GM18861 (cell line): ENCODE data around the gene DAPP1.
A peak's percentile ranks its signal among the peaks of the same experiment; 100 is the strongest.
"Not testable (repeated sequence)": the region's sequence is repeated elsewhere in the genome, so short reads cannot be mapped to it uniquely, and the experiment has no call there.

Experiments used
- ATAC-seq: cut with Tn5 transposase; IDR thresholded peaks from one replicate; pipeline ENCODE4 v1.9.1; 2021; ENCODE audit not compliant: unreplicated experiment

DAPP1 gene

DNA sequence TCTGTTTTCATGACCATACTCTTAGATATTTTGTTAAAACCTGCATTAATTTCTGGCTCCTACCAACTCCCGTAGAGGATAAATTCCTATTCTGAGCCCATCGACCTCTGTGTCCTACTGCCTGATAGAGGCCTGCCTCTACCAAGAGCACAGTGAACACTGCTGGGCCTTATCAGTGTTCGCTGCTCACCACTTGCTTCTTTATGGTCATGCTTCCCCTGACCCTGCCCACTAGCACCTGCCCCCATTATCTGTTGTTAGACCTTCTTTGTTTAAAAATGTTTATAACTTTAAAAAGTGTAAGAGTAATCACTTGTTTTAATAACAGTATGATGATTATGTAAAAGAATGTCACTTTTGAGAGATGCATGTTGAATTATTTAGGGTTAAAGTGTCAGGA is 6.1 kb downstream of the DAPP1 start:
- ATAC-seq = no peak

DNA sequence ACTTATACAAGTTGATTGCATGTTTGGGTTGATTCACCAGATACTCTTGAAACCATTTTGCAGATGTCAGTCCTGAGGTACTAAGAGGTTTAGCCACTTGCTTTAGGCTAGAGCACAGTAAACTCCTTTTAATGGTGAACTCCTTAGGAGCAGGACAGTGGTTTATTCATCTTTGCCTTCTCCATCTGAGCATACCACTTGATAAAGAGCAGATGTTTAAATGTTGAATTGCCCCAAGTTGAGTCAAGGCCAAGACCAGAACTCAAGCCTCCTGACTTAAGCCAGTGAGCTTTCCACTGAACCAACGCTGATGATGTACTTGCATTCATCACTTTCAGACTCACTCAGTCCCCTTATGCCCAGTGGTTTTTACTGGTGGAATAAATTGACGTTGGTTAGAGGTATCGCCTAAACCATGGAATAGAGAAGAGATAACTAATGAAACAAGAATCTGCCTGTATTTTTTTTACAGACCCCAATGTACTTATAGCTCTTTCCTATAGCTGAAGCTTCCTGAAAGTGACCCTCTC is 7.5 kb downstream of the DAPP1 start:
- ATAC-seq = no peak

GRCh38 chr4:99825272-99825671 is 8.6 kb downstream of the DAPP1 start:
- ATAC-seq = no peak

DNA sequence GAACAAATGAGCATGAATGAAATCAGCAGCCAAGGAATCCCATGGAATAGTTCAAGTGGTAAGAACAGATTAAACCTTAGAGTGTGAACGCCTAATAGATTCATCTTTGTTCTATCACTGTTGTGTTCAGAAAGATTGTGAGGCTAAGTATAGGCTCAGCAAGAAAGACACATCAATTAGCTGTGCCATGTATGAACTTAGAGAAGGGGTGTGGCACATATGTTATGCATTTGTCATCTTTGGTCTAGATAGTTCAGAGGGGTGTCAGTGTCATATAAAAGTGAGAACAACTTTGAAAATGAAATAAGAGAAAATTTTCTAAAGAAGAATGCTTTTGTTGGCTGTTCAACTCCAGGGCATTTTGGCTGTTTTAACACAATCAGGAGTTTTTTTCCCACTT is 9.4 kb downstream of the DAPP1 start:
- ATAC-seq = no peak

GRCh38 chr4:99827454-99827853 is 10.8 kb downstream of the DAPP1 start:
- ATAC-seq = no peak

DNA sequence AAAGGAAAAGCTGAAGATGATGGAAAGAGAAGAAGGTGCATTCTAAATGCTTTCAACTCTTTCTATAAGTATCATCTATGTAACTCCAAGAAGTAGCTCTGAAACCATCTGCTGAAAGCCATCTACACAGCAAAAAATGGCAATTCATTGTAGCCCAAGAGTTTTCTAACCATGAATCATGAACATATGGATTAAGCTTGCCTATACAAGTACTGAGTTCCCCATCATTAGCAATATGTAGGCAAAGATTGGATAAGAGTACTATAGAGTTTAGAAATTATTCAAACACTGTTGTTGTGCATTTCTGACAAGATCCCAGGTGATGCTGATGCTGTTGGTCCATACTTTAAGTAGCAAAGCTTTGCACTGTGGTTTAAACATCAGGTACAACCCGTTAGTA is 11.2 kb downstream of the DAPP1 start:
- ATAC-seq = no peak

DNA sequence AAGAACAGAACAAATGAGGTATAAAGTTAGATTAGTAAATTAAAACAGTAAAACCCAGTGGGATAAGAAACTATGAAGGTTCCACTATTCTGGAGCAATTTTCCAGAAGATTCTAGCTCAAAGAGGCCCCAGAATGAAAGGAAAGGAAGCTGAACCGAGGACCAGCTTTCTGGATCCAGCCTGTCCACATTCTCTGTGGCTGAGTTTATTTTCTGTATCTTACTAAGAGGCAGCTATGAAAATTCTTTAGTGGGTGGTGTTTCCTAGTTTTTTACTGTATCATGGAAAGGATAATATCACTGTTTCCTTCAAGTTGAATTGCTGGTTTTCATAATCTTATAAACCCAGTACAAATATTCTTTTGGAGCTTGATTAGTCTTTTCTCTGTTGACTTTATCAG is 11.8 kb downstream of the DAPP1 start:
- no peak for ATAC-seq

DNA sequence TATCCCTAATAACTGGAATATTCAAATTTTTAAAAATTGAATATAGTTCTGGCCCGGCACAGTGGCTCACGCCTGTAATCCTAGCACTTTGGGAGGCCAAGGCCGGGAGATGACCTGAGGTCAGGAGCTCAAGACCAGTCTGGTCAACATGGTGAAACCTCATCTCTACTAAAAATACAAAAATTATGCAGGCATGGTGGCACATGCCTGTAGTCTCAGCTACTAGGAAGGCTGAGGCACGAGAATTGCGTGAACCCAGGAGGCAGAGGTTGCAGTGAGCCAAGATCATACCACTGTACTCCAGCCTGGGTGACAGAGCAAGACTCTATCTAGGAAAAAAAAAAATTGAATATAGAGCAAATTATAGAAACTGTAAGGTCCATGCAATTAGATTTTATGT is 13.4 kb downstream of the DAPP1 start:
- not testable (repeated sequence) for ATAC-seq

DNA sequence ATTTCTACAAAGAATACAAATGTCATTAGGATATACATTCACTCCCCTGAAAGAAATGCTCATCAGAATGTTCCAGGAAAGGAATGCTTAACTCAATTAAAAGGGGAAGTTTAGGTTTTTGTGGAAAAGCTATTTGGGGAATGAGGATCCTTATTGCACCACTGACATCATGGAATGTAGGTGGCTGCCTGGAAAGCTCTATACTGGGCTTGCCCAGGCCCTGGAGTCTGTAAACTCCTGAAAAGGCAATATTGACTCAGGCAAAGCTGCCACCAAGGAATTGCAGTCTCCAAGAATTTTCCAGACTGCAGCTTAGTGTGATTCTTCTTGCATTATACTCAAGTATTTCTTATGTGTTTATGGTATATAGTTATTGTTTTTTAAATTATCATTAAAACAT is 15.7 kb downstream of the DAPP1 start:
- no peak for ATAC-seq

DNA sequence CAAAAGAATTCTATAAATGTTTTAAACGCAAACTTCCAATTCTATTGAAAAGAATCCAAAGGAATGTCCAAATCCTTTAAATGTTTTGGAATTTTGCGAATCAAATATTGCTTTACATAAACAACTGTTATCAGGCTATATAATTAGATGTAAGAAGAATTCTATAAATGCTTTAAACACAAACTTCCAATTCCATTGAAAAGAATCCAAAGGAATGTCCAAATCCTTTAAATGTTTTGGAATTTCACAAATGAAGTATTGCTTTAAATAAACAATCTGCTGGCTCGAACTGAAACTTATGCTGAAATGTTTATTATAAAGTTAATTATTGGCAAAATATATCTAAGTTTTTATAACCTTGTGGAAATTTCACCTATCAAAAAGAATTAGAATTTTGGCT is 16.1 kb downstream of the DAPP1 start:
- no peak for ATAC-seq

DNA sequence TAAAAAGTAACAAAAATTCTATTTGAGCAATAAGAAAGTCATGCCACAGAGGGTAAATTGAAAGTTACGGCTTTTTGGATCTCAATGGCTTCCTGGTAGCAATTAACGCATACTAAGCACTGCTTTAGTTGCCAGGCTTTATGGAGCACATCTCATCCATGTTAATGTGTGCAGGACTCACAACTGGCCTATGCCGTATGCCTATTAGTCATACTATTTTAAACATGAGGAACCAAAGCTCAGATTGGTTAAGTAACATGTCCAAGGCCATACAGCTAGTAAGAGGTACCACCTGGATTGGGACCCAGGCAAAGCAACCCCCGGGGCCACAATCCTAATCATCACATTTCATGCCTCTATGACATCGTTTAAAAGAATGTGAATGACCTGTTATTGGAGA is 17.1 kb downstream of the DAPP1 start:
- ATAC-seq = no peak

- no peak for ATAC-seq
Measured at GRCh38 chr4:99834569-99834968, 17.9 kb downstream of the DAPP1 start.

DNA sequence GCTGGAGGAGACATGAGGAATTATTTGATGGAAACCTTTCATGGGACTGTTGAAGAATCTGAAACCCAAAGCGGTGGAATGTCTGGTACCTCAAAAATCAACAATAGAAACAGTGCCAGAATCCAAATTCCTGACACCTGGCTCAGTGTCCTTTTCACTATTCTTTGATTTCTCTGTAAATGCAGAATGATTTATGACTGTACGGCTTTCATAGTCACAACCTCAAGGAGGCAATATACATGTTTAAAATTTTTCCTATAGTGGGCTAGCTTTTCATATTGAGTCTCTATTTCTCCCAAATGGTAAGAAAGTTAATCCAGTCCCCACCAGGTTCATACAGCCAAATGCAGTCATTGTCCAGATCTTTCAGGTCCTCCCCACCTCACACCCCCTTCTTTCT is 19.3 kb downstream of the DAPP1 start:
- ATAC-seq = no peak

DNA sequence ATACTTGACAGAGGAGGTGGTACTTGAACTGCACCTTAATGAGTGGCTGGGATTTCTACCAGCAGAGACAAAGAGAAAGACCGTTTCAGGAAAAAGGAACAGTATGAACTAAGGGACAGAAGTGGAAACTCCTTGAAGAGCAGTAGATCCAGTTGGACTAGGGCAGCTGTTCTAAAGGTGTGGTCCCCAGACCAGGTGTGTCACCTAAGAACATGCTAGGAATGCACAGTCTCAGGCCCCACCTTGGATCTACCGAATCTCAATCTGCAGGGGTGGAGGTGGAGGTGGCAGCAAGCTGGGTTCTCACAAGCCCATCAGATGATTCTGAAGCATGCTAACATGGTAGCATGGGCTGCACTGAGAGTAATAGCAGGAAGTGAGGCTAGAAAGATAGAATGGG is 22.3 kb downstream of the DAPP1 start:
- ATAC-seq = no peak

DNA sequence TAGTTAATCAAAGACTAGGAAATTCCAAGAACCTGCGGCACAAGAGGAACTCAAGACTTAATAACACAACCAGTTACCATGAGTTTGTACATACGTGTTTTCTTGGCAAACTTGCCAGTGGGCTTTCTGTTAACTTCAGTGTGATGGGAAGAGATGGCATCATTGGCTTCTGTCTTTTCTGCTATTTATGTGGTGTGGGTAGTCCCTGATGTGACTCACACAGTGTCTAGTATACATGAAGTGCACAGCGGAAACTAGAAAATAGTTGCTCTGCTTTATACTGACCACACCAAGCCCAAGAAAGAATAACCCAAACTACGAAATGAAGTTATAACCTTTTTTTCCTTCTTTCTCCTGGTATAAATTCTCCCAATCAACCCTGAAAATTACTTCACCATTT is 24.5 kb downstream of the DAPP1 start:
- no peak for ATAC-seq

DNA sequence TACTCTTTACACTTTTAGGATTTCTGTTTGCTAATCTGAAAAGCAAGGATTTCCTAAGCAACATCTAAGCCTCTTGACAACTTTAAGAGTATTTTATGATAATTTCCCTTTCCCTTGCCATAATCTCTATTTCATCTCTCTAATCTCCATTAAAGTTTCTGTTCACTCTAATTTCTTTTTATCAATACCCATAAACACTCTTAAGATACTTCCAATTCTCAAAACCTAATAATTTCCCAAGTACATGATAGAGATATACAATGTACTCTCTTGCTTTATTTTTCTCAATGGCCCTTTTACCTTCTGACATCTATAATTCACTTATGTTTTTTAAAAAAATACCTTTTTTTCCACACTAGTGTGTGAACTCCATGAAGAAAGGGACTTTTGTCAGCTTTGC is 26.8 kb downstream of the DAPP1 start:
- no peak for ATAC-seq

DNA sequence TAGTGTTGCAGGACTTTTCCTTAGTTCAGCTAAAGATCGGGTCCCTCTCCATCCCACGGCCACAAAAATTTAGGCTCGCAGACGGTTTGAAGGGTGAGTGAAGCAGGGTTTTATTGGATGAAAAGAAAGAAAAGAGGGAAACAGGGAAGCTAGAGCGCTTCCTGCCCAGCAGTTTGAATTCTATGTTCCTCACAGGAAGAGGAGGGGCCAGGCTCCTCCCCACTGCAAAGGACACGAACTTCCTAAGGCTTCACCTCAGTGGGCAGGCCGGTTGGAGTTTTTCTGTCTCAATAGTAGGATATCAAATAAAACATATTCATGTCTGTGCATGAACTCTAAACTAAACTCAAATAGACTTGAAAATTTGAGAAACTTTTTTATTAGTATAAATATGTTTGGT is 27.4 kb downstream of the DAPP1 start:
- no peak for ATAC-seq

- ATAC-seq = no peak
Measured at GRCh38 chr4:99845179-99845578, 28.6 kb downstream of the DAPP1 start.

DNA sequence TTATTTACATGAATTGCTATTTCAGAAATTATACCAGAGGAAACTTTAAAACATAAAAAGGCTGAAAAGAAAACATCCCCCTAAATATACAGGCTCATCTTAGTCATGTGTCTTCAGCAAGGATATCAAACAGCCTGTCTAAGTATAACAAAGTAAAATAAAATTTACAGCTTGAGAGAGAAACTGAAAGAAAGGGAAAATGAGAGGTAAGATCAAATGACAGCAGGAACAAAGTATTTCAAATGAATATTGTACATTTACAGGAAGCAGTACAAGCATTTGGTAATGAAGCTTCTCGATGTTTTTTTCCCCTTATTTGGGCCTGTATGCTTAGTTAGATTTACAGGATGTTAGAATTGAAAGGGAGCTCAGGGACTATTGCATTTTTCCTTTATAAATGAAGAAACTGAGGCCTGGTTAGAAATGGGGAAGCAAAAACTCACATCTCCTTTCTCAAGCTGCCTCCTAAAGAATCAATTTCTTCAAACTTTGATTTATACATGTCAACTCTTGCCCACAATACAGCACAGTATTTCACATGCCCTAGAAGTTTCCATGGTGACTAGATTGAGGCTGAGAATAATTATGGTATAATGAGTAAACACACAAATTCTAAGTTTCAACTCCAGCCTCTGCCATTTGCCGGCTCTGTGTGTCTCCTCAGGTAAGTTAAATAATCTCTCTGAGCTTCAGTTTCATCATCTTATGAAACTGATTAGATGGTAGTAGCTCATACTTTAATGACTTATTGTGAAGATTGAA is 29.3 kb downstream of the DAPP1 start:
- no peak for ATAC-seq

GRCh38 chr4:99846891-99847290 is 30.3 kb downstream of the DAPP1 start:
- ATAC-seq = no peak

GRCh38 chr4:99847362-99847976 is 30.8 kb downstream of the DAPP1 start:
- peak; percentile 65 for ATAC-seq

- peak; percentile 36 for ATAC-seq
Measured at GRCh38 chr4:99848591-99849001, 32.0 kb downstream of the DAPP1 start.
